HG02943 (cell line): Measurements from ENCODE around the gene CRHBP.
"Not testable (repeated sequence)": the region's sequence is repeated elsewhere in the genome, so short reads cannot be mapped to it uniquely, and the experiment has no call there.

Experiments used
- ATAC-seq: cut with Tn5 transposase; IDR thresholded peaks from one replicate; pipeline ENCODE4 v1.9.1; 2021; ENCODE audit warnings: mild to moderate bottlenecking, low read depth, moderate library complexity; ENCODE audit not compliant: unreplicated experiment

CRHBP gene

GRCh38 chr5:76958991-76959767 is 6.3 kb downstream of the CRHBP start:
- no peak for ATAC-seq

- ATAC-seq = no peak
Observed at GRCh38 chr5:76960004-76960625, 7.3 kb downstream of the CRHBP start.

GRCh38 chr5:76964060-76964459 is 11.2 kb downstream of the CRHBP start:
- ATAC-seq = no peak

- ATAC-seq = no peak
Observed at GRCh38 chr5:76971511-76971910, 18.7 kb downstream of the CRHBP start.

GRCh38 chr5:76972689-76973088 is 19.8 kb downstream of the CRHBP start:
- ATAC-seq = no peak

- no peak for ATAC-seq
Observed at GRCh38 chr5:76974785-76975184, 21.9 kb downstream of the CRHBP start.

- ATAC-seq = no peak
Observed at GRCh38 chr5:76978869-76979268, 26.0 kb downstream of the CRHBP start.

GRCh38 chr5:76980518-76981144 is 27.8 kb downstream of the CRHBP start:
- ATAC-seq = no peak

- no peak for ATAC-seq
Observed at GRCh38 chr5:76982450-76982849, 29.6 kb downstream of the CRHBP start.

- no peak for ATAC-seq
Observed at GRCh38 chr5:76983468-76983867, 30.6 kb downstream of the CRHBP start.

GRCh38 chr5:76986825-76987526 is 34.1 kb downstream of the CRHBP start:
- no peak for ATAC-seq

GRCh38 chr5:76990899-76991459 is 38.1 kb downstream of the CRHBP start:
- no peak for ATAC-seq

- not testable (repeated sequence) for ATAC-seq
Observed at GRCh38 chr5:76993436-76993835, 40.6 kb downstream of the CRHBP start.

- no peak for ATAC-seq
Observed at GRCh38 chr5:76994337-76994736, 41.5 kb downstream of the CRHBP start.

GRCh38 chr5:76998251-76998650 is 45.4 kb downstream of the CRHBP start:
- ATAC-seq = not testable (repeated sequence)

- ATAC-seq = no peak
Observed at GRCh38 chr5:76999451-76999850, 46.6 kb downstream of the CRHBP start.

GRCh38 chr5:77003246-77003645 is 50.4 kb downstream of the CRHBP start:
- ATAC-seq = no peak

- ATAC-seq = no peak
Observed at GRCh38 chr5:77006124-77006523, 53.3 kb downstream of the CRHBP start.

GRCh38 chr5:77008413-77008812 is 55.6 kb downstream of the CRHBP start:
- ATAC-seq = no peak

- no peak for ATAC-seq
Observed at GRCh38 chr5:77010243-77010642, 57.4 kb downstream of the CRHBP start.

GRCh38 chr5:77011498-77011897 is 58.7 kb downstream of the CRHBP start:
- no peak for ATAC-seq
